MCF 10A (cell line): ENCODE data around the gene MARCHF9. TPM values are rescaled to one million over a fixed set of nuclear protein-coding genes. Genes with fewer than 3 reads are reported as not detected.

Experiments used
- BruUV-seq: library from RNA; stranded (reverse); fragments of 400-500 nt; replicated peaks from 2 replicates; lab custom pipeline; 2021; lab: Mats Ljungman, UMichigan
- CTCF ChIA-PET: fragments of 300-600 bp; sonication (Branson Sonifier 250); formaldehyde crosslinking; extraction: SDS; loops from one replicate; lab custom pipeline; 2021; ENCODE audit warnings: antibody characterized with exemption, inconsistent platforms; lab: Yijun Ruan, JAX
- POLR2A ChIA-PET: fragments of 300-600, 350-650 bp; sonication (Branson Sonifier 250); formaldehyde crosslinking; extraction: SDS; loops from one replicate; lab custom pipeline; 2020; ENCODE audit warnings: antibody characterized with exemption, inconsistent platforms; lab: Yijun Ruan, JAX
- DNase-seq: peaks from one replicate; pipeline ENCODE4 v3.0.0-alpha.2; 2018; ENCODE audit not compliant: unreplicated experiment
- H3K27ac Mint-ChIP-seq: one replicate; pipeline ENCODE4 v1.8.0; 2022; ENCODE audit warnings: mild to moderate bottlenecking, low read depth, mixed read lengths; ENCODE audit not compliant: unreplicated experiment
- H3K27me3 Mint-ChIP-seq: one replicate; pipeline ENCODE4 v1.8.0; 2022; ENCODE audit warnings: mixed read lengths; ENCODE audit not compliant: insufficient read depth, unreplicated experiment
- H3K36me3 Mint-ChIP-seq: one replicate; pipeline ENCODE4 v1.8.0; 2022; ENCODE audit warnings: mild to moderate bottlenecking, moderate library complexity, mixed read lengths; ENCODE audit not compliant: insufficient read depth, unreplicated experiment
- H3K4me1 Mint-ChIP-seq: one replicate; pipeline ENCODE4 v1.8.0; 2022; ENCODE audit warnings: mixed read lengths; ENCODE audit not compliant: insufficient read depth, unreplicated experiment
- H3K4me3 Mint-ChIP-seq: one replicate; pipeline ENCODE4 v1.8.0; 2022; ENCODE audit warnings: mild to moderate bottlenecking, moderate library complexity, mixed read lengths; ENCODE audit not compliant: unreplicated experiment
- H3K9me3 Mint-ChIP-seq: one replicate; pipeline ENCODE4 v1.8.0; 2022; ENCODE audit warnings: mixed read lengths; ENCODE audit not compliant: unreplicated experiment
- intact Hi-C: fragments of 100-400 bp; cut with micrococcal nuclease; formaldehyde crosslinking; loops from 2 replicates; pipeline ENCODE4 v1.14.1; 2022
- total RNA-seq: library from RNA; stranded (reverse); gene quantifications from 2 replicates; pipeline ENCODE4 v1.2.3, GENCODE V29; 2022
- TF ChIP-seq, protein P1 (sequence below): fragments of 200-600 bp; IDR thresholded peaks from one replicate; pipeline ENCODE4 v1.8.0; 2022; ENCODE audit warnings: antibody characterized with exemption, mild to moderate bottlenecking; ENCODE audit not compliant: unreplicated experiment

The MARCHF9 gene
- total RNA-seq, 1 experiment from 2014 or later = 8.7 TPM

DNA sequence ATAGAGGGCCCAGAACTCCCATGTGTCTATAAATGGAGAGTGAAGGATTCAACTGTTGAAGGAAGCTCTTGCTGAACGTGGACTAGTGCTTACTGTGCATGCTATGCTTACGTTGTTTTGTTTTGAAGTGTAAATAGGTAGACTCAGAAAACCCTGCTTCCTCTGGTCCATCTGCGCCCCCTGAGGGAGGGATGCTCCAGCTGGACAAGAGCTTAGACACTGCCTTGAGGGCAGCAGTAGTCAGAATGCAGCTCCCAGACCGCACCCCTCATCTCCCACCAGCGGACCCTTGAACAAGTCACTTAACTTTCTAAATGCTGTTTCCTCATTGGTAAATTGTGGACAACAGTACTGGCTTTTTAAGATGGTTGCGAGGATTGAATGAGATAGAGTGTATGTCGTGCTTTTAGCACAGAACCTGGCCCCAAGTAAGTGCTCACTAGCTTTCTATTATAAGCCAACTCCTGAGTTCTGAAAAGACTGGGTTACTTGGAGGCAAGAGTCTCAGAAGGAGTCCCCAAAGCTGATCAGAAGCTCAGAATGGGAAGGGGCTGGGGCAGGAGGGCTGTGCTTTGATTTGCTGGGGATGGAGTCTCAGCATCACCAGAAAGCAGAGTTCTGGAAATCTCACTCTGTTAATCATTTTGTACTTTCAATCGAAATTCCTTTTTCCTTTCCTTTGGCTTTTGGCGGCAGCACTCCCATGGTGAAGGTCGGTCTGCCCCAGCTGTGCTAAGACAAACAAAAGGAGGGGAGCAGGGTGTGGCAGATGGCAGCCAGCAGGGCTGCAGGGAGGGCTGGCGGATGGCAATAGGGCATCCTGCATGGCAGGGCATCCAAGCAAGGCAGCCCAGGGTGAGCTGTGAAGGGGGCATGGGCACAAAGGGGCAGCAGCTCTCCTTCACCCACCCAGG, 31.9 kb upstream of the MARCHF9 start:
- Mint-ChIP-seq H3K27ac (no peak overlapping the region), H3K4me3 (no peak overlapping the region), H3K9me3 (no peaks in the 10 kb centered on the region), H3K4me1 (no peaks in the 10 kb centered on the region), H3K36me3 (peaks cover 27% of the 10 kb centered on the region), H3K27me3 (no peaks in the 10 kb centered on the region)
- BruUV-seq = no TSS peak
- intact Hi-C loops = no loop called here
- no peak for DNase-seq
- ChIA-PET POLR2A (interaction anchor here (1.1 kb wide), 1 partner anchor 10 kb away, joined by 3 read pairs; no protein-coding TSS in a partner anchor), CTCF (interaction anchor here (0.6 to 1.4 kb wide), 4 partner anchors 22 to 397 kb away, joined by 4 to 5 read pairs (median 4); partner anchors contain the start of gene TSPAN31)
- TF ChIP-seq, protein P1, sequence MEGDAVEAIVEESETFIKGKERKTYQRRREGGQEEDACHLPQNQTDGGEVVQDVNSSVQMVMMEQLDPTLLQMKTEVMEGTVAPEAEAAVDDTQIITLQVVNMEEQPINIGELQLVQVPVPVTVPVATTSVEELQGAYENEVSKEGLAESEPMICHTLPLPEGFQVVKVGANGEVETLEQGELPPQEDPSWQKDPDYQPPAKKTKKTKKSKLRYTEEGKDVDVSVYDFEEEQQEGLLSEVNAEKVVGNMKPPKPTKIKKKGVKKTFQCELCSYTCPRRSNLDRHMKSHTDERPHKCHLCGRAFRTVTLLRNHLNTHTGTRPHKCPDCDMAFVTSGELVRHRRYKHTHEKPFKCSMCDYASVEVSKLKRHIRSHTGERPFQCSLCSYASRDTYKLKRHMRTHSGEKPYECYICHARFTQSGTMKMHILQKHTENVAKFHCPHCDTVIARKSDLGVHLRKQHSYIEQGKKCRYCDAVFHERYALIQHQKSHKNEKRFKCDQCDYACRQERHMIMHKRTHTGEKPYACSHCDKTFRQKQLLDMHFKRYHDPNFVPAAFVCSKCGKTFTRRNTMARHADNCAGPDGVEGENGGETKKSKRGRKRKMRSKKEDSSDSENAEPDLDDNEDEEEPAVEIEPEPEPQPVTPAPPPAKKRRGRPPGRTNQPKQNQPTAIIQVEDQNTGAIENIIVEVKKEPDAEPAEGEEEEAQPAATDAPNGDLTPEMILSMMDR = no peak

DNA sequence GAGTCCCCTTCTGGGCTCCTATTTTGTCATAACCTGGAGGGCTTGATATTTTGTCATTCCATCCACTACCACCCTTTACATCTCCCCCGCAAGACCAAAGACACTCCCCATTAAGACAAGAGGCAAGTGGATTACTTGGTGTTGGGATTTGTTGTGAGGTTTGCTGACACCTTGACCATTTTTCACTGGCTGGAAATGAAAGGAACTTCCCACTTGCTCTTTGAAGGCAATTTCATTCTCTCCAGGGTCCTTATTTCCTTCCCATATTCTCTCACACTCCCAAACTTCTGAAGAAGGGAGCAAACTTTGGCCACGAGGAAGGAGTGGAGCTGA, 31.3 kb upstream of the MARCHF9 start:
- Mint-ChIP-seq H3K36me3 (peaks cover 21% of the 10 kb centered on the region), H3K4me1 (no peaks in the 10 kb centered on the region), H3K27me3 (no peaks in the 10 kb centered on the region), H3K27ac (no peak overlapping the region), H3K4me3 (no peak overlapping the region), H3K9me3 (no peaks in the 10 kb centered on the region)
- TF ChIP-seq, protein P1 = no peak
- BruUV-seq = no TSS peak
- intact Hi-C loops = no loop called here
- CTCF ChIA-PET = interaction anchor here (1.0 to 4.3 kb wide), 3 partner anchors 13 to 141 kb away, joined by 4 to 43 read pairs (median 17); no protein-coding TSS in a partner anchor
- POLR2A ChIA-PET = no interaction called here
- no peak for DNase-seq

DNA sequence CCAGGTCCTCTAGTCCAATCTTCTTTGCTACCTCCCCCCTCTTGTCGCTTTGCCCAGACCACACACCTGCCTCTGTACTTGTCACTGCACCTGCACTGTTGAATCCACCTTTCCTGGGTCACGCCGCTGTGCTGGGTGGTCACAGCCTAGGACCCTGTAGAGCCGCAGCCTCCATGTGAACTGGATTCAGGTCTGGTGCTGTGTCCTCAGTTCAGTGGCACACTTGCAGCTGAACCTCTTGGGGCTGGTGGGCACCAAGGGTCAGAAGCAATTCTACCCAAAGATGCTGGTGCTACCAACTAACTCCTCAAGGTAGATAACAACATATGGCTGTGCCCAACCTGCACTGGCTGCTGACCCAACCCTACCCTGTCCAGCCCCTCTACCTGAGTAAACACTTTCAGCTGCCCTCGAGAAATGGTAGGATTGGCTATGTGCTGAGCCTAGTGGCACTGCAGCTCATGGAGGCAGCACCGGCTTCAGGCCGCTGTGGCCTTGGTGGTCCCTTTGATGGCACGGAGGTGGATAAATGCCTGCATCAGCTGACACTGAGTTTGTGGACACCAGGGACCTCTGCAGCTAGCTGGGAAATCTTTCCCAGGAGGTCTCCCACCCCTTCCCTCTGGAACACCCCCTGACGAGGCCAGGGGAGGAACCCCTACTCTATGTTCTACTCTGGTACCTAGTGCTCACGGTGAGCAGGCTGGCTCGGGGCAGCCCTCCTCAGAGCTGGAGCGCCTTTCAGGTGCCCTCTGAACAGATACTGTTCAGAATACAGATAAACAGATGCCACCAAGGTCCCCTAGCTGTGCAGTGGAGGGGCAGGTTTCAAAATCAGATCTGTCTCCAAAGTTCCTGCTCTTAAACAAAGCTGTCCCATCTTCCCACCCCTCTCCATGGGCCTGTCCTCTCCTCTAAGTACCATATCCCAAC, 30.6 kb upstream of the MARCHF9 start:
- CTCF ChIA-PET = interaction anchor here (1.0 to 4.3 kb wide), 3 partner anchors 12 to 141 kb away, joined by 4 to 43 read pairs (median 17); no protein-coding TSS in a partner anchor
- Mint-ChIP-seq H3K27ac (no peak overlapping the region), H3K4me3 (peak overlapping the region; percentile 82), H3K9me3 (no peaks in the 10 kb centered on the region), H3K4me1 (no peaks in the 10 kb centered on the region), H3K36me3 (peaks cover 14% of the 10 kb centered on the region), H3K27me3 (no peaks in the 10 kb centered on the region)
- TF ChIP-seq, protein P1 = no peak
- POLR2A ChIA-PET = interaction anchor here (1.5 kb wide), 1 partner anchor 11 kb away, joined by 5 read pairs; no protein-coding TSS in a partner anchor
- DNase-seq = no peak
- BruUV-seq = no TSS peak
- intact Hi-C loops = no loop called here
